GM21390 (cell line): ENCODE data around the gene PMFBP1.

Experiments used
- ATAC-seq: cut with Tn5 transposase; IDR thresholded peaks from one replicate; pipeline ENCODE4 v1.9.1; 2021; ENCODE audit not compliant: unreplicated experiment

PMFBP1 gene

DNA sequence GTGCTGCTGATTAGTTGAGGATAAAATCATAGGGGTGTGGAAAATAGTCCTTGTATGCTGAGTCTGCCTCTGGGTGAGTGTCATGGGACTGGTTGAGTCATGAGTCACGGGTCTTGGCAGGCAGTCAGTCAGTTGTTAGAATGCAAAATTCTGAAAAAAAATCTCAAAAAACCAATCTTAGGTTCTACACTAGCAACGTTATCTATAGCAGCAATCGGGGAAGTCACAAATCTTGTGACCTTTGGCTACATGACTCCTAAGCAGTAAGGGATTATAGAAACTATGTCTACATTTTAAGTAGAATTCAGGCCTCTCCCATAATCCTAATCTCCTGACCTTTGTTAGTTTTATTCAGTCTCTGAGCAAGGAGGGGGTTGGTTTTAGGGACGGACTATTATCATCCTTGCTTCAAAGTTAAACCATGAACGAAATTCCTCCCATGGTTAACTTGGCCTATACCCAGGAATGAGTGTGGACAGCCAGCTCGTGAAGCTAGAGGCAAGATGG lies 18.0 kb upstream of the PMFBP1 start:
- ATAC-seq, result no peak

DNA sequence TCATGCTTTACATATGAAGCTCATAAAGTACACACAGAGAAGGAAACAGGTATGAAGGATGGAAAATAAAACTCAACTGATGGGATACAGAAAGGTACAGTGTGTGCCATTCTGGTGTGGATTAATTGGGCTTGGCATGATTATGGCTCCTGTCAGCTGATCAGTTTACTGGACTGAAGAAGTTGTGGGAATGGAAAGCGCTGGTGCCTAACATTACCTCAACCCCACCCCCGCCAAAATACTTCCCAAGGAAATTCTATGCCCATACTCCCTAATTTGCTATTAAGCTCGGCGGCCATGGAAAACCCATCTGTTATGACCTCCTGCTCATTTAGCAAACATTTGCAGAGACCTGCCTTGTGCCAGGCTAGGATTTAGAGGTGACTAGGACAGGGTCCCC lies 16.6 kb upstream of the PMFBP1 start:
- ATAC-seq, result no peak

DNA sequence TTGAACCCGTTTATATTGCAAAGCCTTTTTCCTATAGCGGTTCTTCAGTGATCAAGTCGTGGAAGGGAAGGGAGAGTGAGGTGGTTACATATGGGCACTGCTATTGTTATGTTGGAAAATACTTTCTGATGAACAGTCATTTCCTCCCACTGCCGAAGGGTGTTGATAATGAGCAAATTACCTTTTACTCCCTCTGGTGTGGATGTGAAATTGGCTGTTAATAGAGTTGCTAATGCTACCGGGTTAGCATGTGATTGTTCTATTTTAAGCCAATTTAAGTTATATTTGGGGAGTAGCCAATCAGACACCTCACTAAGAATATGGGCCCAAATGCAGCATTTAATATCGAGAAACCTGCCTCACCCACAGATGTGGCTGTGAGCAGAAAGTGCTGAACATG lies 15.6 kb upstream of the PMFBP1 start:
- ATAC-seq, result no peak

DNA sequence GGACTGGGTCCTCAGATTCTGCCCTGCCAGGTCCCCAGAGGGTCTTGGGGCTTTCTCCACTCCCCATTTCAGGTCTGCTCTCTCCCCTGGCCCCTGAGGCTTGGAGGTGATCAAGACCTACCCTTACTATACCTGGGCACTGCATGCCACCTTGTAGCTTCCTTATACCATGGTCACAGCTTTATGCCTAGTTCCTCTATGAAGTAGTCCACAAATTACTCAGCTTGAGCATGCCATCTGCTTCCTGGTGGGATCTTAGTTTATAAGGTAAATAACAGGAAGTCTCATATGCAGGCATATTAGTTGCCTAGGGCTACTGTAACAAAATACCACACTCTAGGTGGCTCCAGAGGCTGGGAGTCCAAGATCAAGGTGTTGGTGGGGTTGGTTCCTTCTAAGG lies 11.0 kb upstream of the PMFBP1 start:
- no peak for ATAC-seq

DNA sequence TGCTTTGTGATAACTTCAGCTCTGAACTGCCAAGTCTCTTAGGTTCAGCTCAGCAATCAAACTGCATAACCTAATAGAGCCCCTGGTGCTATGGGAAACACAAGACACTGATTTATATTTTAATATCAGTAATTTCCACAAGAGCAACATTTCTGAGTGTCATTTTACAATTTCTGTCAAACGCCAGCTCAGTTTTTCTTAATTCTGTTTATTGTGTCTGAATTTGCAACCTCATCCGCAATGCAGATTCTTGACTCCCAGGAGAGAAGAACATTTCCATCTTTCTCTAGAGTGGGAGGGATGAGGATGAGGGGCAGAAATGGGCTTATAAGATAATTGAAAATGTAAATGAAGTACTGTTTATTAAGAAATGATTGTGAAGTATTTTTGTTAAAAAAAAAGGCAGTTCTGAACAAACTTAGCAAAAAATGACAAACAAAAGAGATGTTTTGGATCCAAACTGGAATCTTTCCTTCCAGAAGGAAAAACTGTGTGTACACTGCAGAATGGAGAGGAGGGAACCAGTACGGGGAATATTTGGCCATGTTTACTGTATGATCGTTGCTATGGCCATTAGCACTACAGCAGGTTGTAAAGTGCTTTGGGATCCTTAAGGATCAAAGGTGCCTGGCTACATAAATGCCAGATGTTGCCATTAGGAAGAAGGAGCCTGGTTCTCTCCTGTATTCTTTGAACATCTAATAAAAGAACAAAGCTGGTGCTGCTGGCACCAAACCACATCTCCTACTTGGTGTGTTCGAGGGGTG lies 7.4 kb upstream of the PMFBP1 start:
- no peak for ATAC-seq

DNA sequence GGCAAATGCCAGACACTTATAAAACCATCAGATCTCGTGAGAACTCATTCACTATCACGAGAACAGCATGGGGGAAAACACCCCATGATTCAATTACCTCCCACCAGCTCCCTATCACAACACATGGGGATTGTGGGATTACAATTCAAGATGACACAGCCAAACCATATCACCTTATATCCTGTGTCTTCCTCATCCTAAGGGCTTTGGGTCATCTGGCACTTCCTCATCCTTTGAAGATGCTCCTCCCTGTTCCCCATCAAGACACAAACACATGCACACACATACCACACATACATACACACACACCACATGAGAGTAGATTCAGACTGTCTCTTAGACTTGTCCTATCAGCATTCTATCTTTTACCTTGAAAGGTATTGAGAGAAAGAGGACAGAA lies 2.8 kb upstream of the PMFBP1 start:
- ATAC-seq, result no peak

DNA sequence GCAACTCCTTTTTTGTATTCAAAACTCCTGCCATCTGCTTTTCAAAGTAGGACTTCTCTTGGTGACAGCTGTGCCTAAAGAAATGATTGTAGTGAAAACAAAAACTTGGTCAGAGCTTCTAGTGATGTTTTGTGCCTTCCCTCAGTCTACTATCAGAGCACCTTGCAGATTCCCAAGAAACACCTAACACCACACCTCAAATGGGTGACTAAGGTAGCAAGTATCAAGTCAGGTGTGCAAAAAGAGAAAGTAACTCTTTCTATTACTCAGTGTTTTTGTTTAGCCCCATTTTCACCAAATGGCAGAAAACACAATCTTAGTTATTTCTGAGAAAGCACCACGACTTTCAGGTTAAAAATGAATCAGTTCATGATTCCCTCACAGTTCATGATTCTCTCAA lies 2.0 kb upstream of the PMFBP1 start:
- no peak for ATAC-seq

DNA sequence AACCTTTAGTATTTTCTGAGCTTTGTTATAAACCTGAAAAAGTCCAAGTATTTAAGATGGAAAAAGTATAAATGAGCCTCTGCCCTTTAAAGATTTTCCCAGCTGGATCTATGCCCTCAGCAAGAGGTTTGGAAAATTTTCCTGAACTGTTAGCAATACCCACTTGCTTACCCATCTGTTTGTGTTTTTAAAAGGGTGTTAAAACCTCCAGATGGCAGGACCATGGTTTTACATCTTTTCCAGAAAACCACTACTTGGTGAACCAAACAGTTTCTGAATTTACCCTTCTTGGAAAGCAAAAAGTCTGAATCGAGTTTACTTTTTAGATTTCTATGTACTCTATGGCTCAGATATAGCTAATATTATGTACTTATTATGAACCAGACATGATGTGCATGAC lies 719 bp downstream of the PMFBP1 start:
- ATAC-seq, result no peak

DNA sequence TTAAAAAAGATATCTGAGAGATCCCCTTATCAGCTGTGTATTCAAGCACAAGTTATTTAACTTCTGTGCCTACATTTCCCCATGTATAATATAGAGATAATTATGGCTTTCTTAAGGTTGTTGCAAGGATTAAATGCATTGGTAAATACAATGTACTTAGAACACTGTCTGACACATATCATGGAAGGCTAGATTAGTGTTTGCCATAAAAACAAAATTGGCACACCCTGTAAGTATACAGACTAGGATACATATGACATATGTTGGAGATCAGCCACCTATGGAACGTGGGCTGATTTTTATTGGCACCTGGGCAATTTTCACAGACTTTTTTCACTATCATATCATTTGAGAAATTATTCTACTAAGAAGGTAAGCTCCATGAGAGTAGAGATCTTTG lies 2.2 kb downstream of the PMFBP1 start:
- ATAC-seq, result no peak

DNA sequence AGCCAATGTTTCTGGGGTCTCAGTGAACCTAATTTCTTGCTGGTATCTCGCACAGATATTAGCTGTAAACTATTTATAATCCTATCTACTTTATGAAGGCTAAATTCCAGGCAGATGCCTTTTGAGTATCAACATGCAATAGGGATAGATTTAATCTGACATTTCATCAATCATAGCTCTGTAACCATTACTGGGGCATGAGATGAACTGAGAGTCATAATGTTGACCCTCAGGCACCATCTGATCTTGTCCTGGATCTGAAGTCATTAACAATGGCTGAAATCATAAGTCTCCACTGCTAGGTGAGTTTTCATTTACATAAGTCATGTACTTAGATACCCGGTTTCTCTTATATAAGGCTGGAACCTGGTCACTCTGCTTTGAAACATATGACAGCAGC lies 3.6 kb downstream of the PMFBP1 start:
- no peak for ATAC-seq

DNA sequence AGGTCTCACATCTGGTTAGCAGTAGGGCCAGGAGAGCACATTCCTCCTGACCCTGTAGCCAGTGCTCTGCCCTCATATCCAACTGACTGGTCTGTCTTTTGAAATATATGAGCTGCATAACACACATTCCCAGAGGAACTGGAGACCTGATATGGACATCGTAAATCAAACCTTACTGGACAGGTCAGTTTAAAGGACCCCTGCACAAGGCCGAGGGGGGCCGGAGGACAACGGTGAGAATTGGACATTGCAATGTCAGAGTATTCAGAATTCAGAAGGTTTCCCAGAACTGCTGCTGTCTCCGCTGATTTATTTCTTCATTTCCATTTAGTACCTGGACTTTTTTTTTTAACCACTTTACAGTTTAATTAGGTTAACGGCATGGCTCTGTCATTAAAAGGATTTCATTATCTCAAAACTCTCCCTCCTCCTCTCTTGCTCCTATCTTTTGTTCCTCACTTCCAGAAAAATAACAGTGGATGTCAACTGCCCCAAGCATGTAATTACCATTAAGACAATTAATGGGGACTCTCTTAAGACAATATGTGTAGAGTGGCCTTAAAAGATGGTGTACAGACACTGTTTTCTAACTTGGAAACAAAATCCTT lies 4.9 kb downstream of the PMFBP1 start:
- ATAC-seq, result no peak

DNA sequence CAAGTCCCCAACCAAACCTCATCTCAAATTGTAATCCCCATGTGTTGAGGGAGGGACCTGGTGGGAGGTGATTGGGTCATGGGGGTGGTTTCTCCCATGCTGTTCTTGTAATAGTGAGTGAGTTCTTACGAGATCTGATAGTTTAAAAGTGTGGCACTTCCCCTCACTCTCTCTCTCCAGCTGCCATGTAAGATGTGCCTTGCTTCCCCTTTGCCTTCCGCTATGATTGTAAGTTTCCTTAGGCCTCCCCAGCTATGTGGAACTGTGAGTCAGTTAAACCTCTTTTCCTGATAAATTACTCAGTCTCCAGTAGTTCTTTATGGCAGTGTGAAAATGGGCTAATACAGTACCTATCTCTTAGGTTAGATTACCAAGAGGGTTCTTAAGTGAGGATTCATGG lies 5.8 kb downstream of the PMFBP1 start:
- ATAC-seq, result no peak

DNA sequence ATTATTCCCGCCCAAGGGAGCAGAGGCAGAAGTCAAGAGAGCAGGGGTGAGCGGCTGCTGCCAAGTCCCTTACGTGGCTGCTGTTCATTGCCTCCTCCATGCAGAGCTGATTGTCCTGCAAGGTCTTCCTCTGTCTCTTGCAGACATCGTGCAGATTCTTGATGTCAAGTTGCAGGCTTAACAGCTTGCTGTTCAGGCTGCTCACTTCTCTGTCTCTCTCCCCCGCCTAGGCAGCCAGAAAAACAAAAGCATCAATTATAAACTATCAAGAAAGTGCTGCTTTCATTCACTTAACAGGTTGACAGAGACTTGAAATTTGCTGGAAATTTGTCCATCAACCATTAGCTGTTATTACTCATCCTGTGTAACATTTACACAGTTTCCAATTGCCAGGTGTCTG lies 7.3 kb downstream of the PMFBP1 start:
- no peak for ATAC-seq

DNA sequence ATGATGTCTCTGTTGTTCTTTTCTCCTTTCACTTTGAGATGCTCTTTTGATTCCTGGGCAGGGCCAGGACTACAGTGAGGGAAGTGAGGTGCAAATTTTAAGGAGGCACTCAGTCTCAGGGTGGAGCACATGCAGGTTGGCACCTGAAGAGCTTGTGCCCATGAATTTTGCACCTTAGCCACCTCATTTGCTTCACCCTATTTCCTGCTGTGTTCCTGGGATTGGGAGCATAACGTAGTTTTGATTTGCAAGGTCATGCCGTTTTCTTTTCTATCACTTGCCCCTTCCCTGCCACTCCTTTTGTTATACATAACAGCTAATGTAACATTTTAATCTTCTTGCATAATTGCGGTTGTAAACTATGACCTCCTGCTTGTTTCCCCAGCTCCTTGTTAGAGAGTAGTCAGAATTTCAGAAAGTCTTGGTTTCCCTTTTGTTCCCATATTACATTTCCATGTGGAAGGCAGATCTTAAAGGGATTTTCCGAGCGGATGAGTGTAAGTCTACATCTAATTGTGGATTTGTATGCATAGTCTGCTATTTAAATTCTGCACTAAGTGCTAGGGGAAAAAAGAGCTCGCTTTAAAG lies 9.8 kb downstream of the PMFBP1 start:
- no peak for ATAC-seq

DNA sequence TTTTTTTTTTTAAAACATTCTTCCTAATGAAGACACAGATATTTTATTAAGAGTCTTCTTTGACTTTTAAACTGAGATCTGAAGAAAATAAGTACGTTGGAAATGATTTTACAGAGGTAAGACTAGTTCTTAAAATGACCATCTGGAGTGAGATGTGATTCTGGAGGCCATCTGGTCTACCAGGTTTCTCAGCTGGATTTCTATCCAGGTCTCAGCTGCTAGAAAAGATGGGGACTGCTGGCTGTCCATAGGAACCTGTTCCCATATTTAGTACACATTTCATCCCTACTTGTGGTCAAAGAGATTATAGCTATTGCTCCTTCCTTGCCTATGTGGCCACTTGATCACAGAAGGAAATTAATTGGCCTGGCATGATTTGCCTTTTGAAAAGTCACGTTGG lies 12.2 kb downstream of the PMFBP1 start:
- no peak for ATAC-seq

DNA sequence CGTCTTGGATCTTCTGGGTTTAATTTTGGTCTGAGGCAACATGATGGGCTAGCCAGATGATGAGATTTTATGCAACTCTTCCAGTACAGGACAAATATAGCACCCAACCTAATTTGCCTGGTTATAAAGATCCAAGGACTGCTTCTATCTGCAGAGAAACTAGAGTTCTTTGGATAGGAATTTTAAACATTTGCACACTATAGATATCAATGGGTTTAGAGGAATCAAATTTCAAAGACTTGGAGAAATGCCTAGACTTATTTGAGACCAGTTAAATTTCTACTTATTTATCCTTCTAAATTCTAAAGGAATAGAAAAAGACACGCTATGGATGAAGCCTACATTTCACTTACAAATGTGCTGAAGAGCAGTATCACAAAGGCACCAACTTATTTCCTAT lies 12.6 kb downstream of the PMFBP1 start:
- ATAC-seq, result no peak

DNA sequence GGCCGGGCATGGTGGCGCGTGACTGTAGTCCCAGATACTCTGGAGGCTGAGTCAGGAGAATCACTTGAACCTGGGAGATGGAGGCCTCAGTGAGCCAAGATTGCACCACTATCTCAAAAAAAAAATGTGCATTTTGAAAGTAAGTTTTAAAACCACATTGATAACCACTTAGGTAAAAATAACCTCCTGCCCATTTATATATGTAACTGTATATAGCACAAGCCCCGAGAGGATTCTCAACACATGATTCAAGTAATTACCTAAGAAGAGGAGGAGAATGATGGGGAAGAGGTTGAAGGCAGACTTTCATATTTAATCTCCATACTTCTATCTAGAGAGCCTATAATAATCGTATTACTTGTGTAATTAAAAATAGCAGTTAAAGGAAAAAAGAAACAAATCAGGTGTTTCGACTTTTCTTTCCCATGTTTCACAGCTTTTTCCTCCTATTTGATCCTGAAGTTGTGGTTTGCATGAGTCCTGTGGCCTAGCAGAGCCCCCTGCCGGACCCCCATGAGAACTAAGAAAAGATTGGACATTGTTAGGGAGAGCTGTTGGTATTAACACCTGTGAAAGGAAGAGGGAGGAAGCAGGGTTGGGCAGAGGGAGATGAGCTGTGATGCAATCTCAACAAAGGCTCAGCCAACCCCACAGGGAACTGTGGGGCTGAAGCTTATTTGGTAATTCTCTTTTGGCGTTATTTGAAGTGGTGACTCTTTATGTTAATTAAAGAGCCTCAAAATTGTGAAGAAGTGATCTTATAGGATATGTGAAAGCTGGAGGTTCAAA lies 22.1 kb downstream of the PMFBP1 start:
- no peak for ATAC-seq

DNA sequence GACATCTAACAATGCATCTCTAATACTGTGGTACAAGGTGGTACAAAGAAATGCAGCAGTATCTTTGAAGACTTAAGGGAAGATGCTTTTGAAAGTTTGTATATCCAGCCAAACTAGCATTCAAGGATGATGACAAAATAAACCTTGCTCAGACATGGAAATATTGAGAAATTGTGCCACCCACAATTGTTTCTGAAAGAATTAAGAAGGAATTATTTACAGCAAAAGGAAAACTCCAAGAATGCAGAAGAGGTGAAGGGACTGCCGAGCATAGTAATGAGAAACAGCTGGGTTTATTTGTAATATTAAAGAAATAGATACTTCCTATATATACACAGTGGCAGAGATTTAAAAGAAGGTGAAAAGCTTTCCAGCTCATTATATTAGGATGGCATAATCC lies 29.5 kb downstream of the PMFBP1 start:
- no peak for ATAC-seq

DNA sequence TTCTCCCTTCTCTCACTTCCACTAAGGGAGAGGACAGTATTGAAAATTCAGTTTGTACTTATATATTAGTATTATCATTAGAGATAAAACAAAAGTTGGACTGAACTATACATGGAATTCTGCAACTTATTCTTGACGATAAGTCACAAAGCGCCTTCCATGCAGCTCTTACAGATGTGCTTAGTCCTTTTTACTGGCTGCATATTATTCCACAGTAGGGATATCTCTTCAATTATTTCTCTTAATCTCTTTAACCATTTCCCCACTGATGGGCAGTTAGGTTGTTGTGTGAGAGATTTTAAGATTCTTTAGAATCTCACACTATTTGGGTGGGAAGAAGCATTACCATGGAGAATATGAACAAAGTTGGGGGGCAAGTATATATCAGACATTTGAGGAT lies 32.0 kb downstream of the PMFBP1 start:
- no peak for ATAC-seq

DNA sequence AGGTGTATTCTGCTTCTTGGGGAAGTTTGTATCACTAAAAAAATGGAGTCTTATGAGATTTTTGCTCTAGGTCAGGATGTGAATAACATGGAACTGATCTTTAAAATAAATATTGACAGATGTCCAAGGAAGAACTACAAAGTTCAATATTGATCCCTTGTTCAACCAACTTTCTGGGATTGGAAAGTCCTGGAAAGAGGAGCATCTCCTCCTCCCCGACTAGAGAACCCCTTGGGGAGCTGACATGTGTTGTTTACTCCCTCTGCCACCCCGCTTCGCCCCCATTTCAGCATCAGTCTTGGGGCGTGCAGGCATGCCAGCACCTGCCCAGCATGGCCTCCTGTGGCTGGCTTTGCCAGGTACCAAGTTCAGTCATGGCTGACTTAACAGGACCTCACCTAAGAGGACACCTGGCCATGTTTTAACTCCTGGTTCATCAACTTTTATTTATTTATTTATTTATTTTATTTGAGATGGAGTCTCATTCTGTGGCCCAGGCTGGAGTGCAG lies 33.8 kb downstream of the PMFBP1 start:
- ATAC-seq, result no peak

DNA sequence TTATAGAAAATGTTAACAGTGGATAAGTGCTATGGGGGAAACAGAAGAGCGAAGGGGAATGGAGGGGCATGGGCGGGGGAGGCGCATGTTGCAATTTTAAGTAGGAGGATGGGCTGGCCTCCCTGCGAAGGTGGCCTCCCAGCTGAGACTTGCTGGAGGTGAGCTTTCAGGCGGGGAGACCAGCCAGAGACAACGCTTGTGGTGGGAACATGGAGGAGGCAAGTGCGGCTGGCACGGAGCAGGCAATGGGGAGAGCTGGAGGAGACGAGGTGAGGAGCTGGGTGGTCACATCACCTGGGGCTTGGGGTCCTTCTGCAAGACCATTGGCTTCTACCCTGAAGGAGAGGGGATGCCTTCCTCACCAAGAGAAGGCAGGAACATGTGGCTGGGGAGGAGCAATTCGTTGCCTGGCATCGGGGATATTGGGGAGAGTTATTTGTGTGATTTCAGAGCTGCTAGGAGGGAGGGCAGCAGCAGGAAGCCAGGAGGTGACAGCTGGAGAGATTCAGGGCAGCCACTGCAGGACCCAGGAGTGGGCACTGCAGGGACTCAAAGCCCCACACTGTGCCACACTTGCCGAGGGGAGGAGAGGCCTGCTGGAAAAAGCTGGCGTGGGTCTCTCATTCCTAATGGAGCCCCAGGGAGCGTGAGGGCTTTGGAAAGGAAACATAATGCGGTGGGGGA lies 34.4 kb downstream of the PMFBP1 start:
- ATAC-seq, result no peak
